Activated T-cell treated with anti-CD3 and anti-CD28 coated beads for 24 hours (primary cell): Measurements from ENCODE around the gene MRPL3.
"Not testable (repeated sequence)": the region's sequence is repeated elsewhere in the genome, so short reads cannot be mapped to it uniquely, and the experiment has no call there.

Experiments used
- DNase-seq: peaks from one replicate; pipeline ENCODE4 v3.0.0-alpha.2; 2020; ENCODE audit warnings: low read depth

The MRPL3 gene

DNA sequence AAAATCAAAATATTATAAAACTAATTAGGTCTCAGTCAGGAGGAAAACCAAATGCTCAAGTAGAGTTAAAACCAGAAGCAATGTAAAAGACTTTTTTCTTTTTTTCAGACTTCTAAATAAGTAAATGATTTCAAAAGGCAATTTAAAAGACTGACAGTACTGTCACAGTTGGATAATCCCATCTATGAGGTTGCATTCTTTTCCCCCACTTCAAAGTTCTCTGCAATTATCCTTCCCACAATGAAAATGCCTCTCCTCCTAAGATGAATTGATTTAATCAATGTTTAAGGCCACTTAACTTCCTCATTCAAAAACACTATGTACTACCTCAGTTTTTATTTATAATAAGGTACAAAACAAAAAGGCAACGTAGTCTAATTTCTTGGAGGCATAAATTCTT is 8.1 kb downstream of the MRPL3 start:
- DNase-seq = no peak

DNA sequence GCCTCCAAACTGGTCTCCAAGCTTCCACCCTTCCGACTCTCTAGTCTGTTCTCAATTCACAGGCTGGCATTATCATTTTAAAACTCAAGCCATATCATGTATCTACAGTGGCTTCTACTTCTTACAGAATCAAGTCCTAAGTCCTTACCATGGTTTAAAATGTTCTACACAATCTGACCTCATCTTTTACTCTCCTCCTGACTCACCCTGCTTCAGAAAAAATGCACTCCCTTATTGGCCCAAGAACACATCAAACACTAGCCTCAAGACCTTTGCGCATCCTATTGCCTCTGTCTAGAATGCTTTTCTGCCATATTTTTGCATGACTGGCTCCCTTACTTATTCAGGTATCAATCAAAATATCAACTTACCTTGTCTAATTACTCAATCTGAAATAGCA is 11.0 kb downstream of the MRPL3 start:
- DNase-seq = no peak

DNA sequence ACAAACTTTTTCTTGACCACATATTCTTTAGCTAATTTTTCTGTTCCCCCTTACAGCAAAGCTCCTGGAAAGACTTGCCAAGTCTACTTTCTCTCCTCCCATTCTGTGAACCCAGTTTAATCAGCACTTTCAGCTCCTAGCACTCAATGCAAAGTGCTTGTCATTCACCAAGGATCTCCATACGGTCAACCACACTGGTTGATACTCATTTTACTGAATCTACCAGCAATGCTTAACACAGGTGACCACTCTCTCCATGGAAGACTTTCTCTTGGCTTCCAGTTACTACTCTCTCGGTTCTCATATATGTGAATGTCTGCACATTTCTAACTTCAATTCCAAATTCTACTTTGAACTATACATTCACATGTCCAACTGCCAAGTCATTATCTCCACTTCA is 11.7 kb downstream of the MRPL3 start:
- DNase-seq = no peak

DNA sequence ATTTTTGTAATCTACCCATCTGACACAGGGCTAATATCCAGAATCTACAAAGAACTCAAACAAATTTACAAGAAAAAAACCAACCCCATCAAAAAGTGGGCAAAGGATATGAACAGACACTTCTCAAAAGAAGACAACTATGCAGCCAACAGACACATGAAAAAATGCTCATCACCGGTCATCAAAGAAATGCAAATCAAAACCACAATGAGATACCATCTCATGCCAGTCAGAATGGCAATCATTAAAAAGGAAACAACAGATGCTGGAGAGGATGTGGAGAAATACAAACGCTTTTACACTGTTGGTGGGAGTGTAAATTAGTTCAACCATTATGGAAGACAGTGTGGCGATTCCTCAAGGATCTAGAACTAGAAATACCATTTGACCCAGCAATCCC is 16.2 kb downstream of the MRPL3 start:
- DNase-seq = not testable (repeated sequence)

DNA sequence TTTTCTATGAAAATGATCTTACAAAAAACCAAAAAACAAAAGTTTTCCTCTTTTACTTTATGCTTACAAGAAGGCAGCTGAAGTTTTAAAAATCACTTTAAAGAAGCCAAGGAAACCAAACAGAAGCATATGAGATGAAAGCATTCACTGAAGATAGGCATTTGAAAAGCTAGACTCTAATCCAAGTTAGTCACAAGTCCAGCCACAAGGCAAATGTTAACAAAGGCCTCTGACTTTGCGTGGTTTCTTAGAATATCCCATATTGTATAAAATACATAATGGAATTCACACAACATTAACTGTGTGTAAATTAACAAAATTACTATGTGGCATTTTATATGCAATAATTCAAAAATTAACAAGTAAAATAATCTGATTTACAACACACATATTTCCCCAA is 17.7 kb downstream of the MRPL3 start:
- no peak for DNase-seq

DNA sequence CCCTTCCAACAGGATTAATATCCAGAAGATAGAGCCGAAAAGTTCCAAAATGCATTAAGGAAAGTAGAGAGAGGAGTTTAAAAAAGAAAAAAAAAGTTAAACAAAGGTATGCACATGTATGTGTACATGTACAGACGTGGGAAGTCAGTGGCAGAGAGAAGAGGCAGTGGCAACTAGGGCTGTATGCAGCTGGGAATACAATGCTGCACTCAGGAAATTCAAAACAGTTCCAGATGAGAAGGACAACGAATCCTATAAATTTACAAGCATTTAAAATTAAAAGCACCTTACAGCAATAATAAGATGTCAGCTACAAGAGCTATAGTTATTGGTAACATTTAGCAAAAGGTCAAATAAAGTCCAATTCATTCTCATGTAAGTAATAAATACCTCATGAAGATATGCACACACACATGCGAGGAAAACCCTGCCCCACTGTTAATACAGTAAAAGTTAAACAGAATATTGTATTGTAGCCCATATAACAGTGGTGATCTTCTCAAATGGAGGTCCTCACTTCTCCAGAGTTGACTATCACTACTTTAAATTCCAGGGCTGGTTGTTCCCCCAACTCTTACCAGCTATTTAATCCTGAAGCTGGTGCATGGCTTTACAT is 18.2 kb downstream of the MRPL3 start:
- DNase-seq = no peak

DNA sequence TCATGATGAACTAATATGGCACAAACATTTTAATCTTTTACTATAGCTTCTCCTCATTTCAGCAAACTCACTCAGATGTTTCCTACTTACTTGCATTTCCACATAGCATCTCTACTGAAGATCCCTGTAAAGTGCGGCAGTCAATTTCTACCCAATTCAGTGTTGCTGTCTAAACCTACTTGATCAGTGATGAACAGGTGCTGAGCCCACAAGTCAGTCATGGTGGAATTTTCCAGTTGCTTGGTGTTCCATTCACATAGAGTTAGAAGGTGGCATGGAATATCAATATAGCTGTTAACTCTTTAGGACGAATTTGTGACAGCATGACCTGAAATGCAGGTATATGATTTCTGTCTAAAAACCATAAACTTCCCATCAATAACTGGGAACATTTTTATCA is 22.7 kb downstream of the MRPL3 start:
- no peak for DNase-seq

DNA sequence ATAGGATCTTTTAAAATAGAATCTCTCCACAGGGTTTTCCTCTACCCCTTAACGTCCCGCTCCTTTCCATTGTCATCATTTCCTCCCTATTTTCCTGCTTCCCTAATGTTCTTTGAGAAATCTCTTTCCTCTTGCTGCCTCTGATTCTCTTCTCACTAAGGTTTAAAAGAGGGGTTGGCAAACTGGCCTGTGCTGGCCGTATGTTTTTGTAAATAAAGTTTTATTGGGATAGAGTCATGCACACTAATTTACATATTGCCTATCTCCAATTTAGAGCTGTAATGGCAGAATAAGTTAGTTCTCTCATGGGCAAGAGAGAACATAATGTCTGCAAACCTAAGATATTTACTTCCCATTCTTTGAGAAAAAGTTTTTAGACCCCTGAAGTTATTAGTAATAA is 25.0 kb downstream of the MRPL3 start:
- DNase-seq = no peak

DNA sequence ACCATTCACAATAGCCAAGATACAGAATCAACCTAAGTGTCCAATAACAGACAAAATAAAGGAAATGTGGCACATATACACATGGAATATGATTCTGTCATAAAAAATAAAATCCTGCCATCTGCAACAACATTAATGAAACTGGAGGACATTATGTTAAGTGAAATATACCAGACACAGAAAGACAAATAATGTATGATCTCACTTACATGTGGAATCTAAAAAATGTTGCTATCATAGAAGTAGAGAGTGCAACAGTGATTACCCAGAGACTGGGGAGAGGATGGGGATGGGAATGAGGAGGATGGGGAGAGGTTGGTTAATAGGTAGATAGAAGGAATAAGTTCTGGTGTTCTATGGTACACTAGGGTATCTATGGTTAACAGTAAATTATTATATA is 28.7 kb downstream of the MRPL3 start:
- no peak for DNase-seq

DNA sequence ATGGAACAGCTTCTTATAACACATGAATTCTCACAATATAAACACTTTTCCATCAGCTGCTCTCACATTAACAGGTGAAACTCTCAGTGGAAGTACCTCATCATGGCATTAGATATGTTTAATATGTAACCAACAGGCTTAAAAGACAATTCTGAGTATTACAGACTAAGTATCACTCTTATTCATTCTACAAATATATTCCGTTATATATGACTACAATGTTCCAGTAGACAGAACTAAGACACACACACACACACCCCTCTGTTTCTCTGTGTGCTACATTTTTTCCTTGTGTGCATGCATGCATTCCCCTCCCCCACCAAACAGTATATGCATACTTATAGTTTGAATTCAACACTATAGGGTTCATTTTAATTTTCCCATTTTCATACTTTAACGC is 32.4 kb downstream of the MRPL3 start:
- DNase-seq = no peak

DNA sequence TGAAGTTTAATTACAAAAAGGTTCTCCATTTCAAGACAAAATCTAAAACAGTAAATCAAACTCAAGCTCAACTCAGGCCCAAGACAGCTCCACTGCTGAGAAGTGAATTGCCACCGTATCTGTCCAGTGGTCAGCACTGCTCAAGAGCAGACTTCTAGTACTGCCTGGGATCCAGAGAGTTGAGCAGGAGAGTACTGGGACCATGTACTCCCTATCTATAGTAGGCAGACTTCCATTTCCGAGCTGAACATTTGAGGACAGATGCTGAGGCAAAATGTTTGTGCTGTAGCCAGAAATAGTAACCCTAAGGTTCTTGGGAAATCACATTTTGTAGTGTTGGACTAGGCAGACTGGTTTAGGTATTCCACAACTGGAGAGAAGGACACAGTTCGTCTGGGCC is 44.1 kb downstream of the MRPL3 start:
- DNase-seq = no peak

DNA sequence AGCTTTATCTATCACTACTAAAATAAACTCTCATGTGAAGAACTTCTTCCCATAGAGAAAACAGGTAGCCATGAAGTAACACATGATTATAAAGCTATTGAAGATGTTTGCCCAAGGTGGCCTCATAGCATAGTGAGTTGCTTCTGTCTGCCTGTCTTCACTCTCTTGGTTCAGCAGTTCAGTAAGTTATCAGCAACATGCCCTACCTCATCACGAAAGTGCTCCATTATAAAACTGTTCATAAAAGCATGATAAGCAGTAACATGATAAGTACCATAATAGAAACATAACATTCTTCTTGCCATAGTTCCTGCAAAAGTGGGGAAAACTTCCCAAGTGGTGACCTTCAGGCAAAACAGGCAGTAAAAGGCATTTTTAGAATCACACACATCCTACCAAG is 45.6 kb downstream of the MRPL3 start:
- DNase-seq = no peak

DNA sequence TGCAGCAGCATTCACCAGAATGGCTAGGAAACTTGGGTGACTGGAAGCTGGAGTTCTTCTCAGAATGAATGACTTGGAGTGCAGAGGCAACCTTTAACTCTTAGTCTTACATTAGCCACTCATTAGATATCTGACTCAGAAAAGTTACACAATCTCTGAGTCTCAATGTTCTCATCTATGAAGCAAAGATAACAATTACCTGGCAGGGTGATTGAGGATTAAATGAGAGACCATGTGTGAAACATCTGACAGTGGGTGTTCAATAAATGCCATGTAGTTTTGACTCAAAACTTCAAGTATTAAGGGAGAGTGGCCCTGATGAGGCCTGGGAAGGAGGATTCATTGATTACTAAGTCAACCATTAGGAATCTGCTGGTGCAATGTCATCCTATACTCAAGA is 48.3 kb downstream of the MRPL3 start:
- no peak for DNase-seq

DNA sequence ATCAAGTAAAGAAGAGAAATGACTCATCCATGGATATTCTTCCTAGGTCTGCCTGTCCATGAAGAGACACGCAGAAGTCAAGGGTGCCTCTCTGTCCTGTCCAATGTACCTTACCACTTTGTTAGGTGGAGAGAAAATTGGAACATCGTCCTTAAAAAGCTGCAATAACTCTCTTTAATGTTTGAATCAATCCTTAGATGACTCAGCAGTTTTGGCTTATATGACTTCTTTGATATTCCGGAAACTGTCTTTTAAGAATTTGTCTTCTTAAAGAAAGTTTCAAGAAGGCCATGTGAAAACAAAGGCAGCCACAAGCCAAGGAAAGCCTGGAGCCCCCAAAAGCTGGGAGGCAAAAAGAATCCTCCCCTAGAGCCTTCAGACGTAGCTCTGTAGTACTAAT is 49.2 kb downstream of the MRPL3 start:
- DNase-seq = no peak

DNA sequence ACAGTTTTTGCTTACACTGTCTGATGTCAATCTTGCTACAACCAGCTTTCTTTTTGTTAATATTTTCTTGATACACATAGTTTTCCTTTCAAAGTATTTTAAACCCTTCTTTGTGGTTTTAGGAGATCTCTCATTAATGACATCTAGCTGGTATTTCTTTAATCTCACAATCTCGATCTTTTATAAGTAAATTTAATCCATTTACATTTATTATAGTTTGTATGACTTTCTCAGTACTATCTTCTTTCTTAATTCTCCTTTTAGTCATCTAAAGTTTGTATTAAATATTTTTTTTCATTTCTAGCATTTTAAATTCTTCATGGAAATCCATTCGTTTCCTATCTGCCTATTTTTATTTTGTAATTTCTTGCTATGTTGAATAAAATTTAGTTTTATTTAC is 55.4 kb downstream of the MRPL3 start:
- DNase-seq = no peak

DNA sequence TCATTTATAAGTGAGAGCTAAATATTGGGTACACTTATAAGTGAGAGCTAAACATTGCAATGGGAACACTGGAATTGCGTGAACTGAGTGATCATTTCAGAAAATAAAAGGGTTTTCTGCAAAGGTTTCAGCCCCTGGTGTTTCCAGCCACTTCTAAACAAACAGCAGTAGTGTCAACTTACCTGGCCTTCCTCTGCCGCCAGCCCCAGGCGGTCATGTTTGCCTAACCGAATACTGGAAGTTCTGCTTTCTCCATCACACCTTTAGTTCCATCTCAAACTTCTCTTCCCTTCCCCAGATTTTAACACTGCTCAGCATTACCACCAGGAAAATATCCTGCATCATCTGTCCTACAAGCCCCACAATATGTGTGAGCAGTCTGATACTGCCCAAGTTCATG is 58.6 kb downstream of the MRPL3 start:
- DNase-seq = no peak

DNA sequence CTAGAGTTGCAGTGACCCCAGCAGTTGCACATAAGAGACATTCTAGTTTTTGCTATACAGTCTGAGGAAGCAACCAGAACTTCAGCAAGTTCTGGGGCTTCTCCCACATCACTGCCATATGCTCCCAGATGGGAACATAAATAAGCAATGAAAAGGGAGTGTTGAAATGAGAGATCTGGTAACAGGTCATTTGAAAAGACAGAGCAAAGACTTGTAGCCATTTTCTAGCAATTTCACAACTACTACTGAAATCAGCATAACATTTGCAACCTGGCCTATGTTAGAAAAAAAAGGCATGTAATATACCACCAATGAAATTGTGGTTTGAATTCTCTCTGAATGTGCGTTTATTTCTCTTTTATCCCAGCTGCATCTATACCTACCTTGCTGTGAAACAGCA is 63.7 kb downstream of the MRPL3 start:
- DNase-seq = no peak

DNA sequence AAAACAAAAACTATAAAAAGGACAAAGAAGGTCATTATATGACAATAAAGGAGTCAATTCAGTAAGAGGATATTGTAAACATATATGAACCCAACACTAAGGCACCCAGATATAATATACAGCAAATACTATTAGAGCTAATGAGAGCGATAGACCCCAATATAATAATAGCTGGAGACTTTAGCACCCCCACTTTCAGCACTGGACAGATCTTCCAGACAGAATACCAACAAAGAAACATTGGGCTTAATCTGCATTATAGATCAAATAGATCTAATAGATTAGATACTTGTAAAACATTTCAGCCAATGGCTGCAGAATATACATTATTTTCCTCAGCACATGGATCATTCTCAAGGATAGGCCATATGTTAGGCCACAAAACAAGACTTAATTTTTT is 67.8 kb downstream of the MRPL3 start:
- no peak for DNase-seq

DNA sequence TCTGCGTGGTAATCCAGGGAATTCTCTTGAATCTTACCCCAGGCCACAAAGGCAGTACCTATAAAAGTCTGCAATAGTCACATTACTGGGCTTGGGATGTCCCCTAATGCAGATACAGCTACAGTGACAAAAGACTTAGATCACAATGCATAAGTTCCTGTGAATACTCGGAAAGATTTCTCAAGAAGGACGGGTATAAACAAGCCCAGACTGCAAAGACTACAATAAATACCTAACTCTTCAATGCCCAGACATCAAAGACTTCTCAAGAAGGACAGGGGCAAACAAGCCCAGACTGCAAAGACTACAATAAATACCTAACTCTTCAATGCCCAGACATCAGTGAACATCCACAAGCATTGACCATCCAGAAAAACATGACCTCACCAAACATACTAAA is 70.3 kb downstream of the MRPL3 start:
- no peak for DNase-seq

DNA sequence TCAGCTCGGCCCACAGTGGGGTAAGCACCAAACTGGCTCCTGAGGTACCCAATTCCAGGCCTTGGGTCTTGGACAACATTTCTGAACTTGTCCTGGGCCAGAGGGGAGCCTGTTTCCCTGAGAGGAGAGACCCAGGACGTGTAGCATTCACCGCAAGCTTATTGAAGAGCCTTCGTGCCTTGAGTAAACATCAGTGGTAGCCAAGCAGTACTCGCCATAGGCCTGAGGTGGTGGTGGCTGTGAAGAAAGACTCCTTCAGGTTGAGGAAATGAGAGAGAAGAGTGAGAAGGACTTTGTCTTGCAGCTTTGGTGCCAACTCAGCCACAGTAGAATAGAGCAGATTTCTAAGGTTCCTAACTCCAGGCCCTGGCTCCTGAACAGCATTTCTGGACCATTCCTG is 71.0 kb downstream of the MRPL3 start:
- no peak for DNase-seq

DNA sequence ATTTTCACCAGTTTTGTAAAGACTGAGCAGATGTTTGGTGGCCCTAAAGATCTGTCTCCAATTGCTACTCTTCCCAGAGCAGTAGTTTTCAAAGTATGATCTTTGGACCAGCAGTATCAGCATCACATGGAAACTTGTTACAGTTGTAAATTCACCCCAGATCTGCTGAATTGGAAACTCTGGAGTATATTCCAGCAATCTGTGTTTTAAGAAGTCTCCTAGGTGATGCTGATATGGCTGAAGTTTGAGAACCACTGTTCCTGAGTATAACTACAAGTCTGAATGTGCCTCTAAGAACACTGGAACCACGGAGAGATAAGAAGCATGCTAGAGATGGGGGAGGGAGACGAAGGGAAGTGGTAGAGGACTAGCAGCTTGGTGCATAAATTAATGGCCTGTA is 75.5 kb downstream of the MRPL3 start:
- no peak for DNase-seq

DNA sequence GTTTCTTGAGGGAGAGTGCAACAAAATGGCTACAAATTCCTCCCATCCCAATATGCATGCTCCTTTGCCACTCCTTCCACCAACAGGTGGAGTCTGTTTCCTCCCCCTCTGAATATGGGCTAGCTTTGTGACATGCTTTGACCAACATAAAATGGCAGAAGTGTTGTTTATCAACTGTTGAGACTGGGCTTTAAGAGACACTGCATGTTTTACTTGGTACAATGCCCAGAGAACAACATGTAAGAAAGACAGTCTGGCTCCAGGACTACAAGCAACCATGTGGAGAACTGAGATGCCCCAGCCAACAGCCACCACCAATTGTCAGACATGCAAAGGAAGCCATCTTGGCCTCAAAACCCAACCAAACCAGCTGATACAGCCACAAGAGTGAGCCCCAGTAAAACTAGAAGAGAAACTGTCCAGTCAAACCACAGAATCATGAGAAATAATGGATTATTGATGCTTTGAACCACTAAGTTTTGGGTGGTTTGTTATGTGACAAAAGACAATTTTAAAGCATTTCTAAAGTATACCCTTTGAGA is 80.7 kb downstream of the MRPL3 start:
- no peak for DNase-seq

DNA sequence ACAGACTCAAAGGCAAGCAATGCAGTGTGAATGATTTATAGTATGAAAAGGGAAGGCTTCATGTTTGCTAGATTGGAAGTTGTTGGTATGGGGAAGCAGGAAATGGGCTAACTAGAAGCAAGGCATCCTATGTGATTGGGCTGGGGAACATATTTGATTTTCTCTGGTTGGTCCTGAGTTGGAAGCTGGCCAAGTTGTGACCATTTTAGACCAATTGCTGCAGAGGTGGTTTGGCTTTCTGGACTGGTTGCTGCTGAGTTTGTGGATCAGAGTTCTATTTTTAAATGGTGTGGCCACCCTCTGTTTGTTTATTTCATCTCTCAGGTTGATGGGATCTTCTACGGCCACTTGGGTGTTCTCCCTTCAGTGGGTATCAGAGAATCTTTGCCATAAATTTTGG is 81.5 kb downstream of the MRPL3 start:
- no peak for DNase-seq

DNA sequence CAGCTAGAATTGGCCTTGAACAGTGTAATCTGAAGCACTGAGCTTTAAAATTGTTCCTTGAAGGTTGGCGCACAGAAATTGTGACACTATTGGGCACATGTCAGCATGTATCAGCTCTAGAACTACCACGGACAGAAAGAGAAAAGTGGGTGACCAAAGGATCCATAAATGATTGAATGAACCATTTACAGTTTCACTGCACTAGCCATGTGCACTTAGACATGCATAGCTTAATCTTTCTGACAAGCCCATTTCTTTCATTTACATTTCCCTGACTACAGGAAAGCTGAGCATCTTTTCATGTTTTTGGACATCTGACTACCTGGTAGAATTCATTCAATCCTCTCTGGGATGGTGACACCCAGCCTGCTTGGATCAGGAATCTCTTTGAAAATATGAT is 85.0 kb downstream of the MRPL3 start:
- DNase-seq = no peak
